HG03342 (cell line): ENCODE measurements around the gene ADAMTS17.

ENCODE experiments used
- ATAC-seq: cut with Tn5 transposase; IDR thresholded peaks from one replicate; pipeline ENCODE4 v1.9.1; 2021; ENCODE audit warnings: mild to moderate bottlenecking, moderate library complexity; ENCODE audit not compliant: unreplicated experiment

Gene ADAMTS17

DNA sequence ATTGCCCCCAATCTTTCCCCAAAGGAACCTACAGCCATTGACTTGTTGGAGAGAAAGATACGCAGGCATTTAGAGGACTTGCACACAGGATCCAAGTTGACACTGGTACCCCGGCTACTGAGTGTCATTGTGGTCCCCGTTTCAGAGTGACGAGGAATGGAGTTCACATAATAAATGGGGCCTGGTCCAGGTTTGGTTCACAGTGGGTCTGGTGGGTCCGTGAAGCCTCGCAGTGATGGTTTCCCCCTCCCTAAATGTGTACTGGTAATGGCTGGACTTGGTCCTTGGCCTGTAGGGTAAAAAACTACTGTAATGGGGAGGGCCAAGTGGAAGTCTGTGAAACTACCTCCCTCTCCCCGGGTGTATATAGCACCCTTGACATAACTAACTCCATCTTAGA lies 376.4 kb downstream of the ADAMTS17 start:
- ATAC-seq = no peak

DNA sequence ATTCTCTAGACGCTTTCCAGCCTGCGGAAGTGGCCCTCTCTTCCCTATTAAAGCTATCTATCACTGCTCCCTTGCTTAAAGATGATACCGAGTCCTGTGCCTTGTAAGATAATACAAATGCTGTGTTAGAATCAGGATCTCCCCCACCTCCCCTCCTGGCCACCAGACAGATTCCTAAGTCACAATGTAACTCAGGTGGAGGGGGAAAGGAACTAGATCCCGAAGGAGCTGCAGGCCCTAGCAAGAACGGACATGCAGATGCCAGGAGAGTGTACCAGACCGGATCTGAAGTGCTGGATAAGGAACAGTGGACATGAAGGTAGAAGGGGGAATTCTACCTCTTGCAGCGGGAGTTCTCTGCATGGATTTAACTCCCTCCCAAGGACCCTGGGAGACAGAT lies 377.8 kb downstream of the ADAMTS17 start:
- no peak for ATAC-seq

DNA sequence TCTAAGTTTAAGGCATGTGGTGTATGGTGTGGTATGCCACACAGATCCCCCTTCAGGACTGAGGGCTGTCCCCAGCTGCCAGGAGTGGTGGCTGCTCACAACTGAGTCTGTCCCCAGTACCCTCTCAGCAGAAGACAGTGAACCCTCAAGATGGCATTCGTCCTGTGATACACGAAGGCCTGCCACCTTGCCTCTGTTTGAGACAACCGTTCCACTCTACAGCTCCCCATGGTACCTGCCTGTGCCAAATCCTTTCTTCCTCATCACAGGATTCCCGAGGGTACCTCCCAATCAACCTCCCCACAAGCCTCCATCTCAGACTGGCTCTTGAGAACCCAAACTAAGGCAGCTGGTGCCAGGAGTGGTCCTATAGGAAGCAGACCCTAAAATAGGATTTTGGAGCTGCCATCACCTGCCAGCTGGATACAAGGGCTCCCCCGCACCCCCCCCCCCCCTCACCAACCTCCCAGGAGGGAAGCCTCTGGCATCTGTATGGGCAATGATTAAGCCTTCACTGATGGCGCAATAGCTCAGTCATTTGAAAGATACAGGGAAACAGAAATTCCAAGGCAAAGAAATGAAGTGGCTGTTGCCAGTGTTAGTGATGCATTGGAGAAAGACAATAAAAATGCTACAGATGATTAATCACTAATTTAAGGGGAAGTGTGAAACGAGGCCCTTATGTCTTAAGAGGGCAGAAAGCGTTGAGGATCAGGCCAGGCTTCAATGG lies 378.5 kb downstream of the ADAMTS17 start:
- ATAC-seq = no peak

DNA sequence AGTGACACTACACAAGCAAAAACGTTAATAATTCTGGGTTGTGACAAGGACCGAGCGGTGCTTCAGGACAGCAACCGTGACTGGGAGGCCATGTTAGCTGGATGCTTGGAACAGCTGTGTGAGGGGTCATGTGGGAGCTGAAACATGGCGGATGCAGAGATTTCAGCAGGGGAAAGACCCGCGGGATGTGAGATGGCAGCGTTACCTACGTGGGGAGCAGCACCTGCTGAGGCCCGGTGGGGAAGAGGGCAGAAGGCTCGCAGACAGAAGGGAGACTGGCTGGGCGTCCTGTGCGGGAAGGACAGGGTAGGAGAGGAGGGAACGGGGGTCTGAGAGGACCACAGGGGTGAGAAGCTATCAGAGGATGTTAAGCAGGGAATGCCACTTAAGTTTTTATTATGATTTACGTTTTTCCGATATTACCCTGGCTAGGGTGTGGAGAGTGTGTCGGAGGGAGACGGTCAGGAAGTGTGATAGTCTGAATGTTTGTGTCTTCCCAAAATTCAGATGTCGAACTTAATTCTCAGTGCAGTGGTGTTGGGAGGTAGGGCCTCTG lies 379.7 kb downstream of the ADAMTS17 start:
- ATAC-seq = no peak

DNA sequence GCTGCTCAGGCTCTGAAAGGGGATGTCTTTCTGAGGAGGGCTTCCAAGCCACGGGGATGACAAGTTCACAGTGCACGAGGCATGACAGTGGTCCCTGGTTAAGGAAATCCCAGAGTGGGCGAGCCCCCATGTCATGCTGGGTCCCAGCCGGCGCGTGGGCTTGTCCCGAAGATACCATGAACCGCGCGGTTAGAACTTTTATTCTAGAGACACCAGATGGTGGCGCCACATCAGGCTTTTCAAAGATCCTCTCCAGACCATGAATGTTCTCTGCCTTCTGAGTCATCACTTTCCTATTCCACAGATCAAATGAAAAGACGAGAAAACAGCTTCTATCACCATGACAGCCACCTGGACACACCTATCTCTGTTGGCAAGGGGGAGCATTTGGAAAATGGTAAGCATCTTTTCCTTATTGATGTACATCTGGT lies 380.7 kb downstream of the ADAMTS17 start:
- ATAC-seq = no peak

DNA sequence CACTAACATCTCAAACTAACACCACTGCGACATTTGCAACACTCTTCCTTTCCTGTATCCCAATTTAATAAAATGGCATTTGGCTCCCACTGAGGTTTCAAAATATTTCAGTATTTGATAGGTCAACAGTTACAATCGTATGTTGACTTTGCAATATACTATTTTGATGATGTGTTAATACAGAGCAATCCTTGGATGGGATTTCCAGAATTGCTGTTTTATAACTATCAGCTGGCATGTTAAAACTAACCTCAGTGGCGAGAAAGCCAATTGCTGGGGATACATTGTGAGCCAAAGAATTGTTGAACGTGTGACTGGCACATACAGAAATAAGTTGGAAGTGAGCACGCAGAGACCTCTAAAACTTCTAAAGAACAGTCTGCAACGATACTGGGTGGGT lies 382.4 kb downstream of the ADAMTS17 start:
- ATAC-seq = no peak

DNA sequence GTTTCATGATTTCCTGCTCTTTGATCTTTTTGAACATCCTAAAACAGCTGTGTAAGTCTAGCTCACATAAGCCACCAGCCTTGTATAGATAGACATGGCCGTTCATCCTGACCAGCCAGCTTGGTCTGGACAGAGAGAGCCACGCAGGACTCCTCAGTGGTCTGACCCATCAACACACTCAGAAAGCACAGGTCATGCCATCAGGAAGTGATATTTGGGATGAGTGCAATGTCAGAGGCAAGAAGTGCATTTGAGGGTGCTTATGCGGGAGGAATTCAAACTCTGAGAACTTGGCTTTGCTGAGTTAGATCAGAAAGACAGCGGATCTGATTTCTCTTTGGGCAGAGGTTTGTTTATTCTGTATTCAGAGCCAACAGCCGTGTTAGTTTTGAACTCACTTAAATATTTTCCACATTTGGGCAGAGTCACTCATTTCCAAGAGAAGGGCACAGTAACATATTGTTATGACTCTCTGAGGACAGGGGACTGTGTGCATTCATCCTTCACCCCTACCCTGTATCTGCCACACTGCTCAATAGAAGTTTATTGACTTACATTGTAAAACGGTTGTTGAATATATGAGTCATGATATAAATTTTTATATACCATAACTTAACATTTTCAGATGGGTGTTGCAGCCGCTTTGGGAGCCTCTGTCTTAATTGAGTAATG lies 383.2 kb downstream of the ADAMTS17 start:
- no peak for ATAC-seq

DNA sequence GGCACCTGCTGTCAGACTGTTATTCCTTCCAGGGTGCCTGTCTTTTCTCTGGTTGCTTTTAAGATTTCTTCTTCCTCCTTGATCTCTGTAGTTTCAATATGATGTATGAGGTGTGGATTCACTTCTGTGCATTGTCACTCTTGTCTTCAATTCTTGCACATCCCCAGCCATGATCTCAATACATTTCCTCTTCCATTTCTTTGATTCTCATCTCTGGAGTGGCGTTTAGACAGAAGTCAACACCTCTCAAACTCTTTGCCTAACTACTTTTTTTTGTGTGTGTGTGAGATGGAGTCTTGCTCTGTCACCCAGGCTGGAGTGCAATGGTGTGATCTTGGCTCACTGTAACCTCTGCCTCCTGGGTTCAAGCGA lies 384.1 kb downstream of the ADAMTS17 start:
- no peak for ATAC-seq

DNA sequence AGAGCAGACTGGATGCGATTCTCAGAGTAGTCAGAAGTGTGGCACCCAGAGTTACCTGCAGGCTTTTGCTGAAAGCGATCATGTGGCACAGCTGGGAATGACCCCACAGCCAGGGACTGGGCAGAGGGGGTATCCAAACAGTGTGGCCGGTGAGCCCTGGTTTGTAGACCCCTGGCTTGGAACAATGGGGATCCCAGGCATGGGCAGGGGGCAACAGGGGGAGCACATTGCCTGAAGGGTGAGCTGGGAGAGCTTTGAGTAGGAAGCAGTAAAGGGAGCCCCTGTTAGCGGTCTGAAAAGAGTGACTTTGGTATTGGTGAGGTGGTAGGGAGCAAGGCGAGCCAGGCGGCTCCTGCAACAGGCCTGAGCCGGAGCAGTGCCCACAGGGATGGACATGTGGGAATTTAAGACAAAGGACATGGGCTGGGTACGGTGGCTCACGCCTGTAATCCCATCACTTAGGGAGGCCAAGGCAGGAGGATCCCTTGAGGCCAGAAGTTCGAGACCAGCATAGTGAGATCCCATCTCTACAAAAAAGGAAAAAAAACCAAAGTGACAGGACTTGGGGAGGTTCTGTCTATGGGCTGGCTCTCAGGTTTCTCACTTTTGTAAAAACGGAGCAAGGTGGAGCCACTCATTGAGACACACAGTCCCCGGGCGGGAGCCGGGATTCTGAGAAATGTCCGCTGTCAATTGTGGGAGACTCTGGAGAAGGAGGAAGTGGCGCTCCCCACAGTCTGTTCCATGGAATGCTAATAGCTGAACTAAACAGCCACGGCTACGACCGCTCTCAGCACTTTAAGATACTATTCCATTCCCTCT lies 384.7 kb downstream of the ADAMTS17 start:
- ATAC-seq = no peak

DNA sequence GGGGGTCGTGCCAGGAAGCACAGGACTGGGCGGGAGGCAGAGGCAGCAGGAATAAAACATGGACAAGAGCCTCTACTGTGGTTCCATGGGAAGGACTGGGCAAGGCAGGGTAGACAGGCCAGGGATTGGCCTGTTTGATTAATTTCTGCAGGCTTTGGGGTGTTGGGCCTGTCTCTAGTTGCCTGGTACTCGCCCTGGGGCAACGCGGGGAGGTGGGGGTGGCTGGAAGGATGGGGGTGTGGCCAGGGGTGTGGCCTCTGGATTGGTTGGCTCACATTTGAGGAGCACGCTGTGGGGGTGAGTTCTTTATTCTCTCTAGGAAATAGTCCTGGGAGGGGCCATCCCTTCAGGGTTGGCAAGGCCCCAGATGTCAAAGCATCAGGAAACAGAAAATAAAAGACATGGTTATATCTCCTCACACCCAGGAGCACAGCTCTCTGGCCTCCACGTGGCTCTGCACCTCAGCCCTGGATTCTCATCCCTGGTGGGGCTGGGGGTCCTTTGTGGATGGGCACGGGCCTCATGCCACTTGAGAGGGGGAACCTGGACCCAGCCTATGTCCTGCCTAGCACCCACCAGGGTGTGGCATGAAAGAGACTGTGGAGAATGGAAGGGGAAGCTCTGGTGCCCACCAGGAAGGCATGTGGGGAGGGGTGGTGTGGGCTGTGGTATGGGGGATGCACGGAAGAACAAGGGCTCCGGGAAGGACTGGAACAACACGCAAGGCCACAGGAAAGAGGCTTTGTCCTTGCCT lies 385.6 kb downstream of the ADAMTS17 start:
- no peak for ATAC-seq

DNA sequence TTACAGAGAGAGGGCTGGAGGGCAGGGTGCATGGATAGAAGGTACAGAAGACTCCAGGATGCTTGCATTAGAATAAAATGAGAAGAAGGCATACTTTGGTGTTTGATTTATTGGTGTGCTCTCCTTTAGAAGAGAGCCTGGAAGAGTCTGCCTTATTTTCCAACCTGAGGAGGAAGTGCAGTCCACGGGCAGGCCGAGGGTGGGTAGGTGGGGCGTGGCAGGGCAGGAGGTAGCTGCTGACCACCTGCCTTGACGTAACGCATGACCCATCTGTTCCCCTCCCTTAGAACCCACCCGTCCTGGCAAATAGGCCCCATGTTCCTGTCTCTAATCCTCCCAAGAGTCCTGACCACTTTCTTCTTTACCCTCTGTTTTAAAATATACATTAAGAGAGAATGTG lies 386.2 kb downstream of the ADAMTS17 start:
- ATAC-seq = no peak

DNA sequence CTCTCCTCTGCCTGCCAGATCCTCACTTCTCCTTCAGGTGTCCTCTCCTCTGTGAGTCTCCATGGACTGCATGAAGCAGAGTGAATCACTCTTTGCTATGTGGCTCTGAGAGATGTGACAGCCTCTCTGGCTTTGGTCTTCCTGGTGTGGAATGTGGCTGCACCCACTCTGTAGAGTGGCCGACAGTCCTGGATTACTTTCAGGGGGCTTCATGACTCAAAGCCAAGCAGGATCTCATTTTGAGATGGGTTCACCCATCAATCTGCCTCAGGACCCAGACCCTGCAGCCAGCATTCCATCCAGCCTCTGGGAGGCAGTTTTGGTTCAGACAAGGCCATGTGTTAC lies 386.6 kb downstream of the ADAMTS17 start:
- ATAC-seq = no peak

DNA sequence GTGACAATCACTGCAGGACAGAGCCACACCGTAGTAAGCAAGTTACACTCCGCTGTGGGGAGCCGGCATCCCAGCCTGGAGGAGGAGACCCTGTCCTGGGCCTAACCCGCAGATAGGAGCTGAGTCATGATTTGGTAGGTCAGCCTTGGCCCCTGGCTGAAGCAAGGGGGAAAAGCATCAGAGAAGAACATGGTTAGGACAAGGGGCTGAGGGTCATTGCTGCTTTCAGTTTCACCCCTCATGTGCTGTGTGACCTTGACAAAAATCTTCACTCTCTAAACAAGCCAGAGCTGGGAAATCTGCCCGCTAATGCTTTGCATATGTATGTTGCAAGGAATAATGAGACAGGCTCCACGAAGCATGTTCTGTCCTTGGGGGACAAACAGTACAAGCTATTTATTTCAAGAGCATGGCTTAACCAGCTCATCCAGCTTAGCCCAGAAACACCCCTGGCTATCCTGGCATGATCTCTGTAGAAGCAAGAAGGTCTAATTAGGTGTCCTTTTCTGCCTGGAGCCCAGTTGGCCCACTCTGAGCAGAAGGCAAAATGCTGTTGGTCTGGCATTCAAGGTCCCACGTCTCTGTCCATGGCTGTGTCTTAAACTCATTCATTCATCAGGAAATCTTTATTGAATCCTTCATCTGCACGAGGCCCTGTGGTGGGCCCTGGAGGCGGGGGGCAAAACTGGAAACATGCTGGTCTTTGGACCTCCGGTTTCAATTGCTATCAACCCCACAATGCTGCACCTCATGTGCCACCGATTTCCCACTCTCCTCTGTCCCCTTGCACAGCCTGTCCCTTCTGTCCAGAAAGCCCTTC lies 387.2 kb downstream of the ADAMTS17 start:
- ATAC-seq = no peak

DNA sequence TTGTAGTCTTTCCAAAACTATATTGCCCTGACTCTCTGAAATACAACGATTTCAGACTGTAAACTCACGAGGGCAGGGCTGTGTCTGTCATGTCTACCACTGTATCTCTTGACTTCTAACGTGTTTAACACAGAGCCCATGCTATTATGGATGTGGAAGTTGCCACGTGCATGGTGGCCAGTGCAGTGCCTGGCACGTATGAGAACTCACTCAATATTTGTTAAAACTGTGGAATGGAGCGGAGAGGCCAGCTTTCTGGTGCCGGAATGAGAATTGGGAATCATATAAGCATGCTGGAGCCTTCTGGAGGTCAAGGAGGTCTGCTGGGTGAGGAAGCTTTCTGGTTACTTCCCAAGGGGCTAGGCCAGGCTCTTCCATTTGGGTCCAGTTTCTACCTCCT lies 387.9 kb downstream of the ADAMTS17 start:
- ATAC-seq = no peak

DNA sequence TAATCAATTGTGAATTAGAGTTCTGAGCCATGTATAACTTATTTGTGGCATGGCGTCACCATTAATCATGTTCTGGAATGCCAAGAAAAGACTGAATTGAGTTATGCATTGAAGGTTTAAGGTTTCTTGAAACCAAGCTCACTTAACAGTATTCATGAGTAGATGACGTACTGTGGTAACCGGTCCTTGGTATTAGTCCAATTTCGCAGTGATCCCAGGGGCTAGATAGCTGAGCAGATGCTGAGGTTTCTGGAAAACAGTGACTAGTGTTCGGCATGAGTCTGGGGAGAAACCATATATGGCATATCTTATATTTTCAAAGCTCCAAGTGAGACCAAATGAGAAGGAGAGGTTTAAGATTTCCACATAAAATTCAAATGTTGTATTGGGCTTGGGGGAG lies 390.3 kb downstream of the ADAMTS17 start:
- no peak for ATAC-seq

DNA sequence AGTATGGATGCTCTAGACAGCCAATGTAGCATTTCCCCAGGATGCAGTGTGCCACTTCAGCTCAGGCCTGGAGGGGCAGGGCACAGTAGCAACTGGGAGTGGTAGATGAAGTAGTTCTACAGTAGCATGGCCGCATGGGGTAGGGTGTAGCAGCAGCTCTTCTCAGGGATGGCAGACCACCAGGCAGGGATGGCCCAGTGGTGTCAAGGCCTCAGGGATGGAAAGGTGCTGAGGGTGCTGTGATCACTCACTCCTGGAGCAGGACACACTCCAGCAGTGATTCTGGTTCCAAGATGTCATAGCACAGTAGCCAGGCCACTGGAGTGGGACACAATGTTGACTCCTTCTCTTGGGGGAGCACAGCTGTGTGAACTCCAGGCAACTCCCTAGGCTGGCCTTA lies 397.6 kb downstream of the ADAMTS17 start:
- ATAC-seq = no peak

DNA sequence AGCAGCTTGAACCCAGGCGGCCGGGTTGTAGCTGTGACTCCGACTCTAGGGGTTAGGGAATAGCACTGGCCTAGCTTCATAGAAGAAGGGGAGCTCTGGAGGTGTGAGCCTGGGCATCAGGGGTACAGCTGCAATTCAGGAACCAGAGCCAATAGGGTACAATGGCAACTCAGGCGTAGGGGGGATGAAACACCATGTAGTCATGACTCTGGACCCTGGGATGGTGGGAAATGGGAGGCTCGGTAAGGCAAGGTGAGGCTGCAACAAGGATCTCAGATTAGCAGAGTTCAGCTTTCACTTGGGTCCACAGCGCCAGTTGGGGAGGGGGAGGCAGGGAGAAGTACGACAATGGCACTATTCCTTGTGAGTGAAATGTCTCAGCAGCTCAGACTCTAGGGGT lies 398.3 kb downstream of the ADAMTS17 start:
- no peak for ATAC-seq

DNA sequence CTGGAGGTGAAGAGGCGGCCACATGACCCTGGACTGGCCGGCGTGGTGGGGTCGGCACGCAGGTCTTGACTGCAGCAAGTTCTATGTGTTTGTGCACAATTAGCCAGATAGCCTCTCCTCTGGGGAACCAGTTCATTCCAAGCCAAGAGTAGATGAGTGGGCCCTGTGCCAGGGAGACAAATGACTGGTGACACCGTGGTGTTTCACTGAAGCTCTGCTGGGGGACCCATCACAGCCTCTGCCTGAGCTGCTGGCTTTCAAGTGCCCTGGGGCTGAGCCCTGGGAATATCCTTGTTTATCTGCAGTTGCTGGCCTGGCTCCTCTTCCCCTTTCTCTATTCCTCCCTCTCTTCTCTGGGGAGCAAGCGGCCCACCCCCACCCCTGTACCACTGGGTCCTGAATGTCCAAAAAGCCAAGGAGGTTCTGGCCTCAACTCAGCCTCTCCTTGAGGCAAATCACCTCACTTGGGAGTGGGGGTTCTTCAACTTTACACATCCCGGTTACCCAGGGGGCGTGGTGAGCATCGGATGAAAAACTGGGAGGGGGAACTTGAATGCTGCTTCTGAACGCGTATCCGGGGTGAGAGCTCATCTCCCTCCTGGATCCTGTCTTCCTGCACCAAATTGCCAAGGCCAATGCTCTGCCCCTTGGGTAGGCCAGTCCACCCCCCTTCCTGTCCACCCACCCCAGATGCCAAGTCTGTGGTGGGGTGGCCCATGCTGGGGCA lies 408.9 kb downstream of the ADAMTS17 start:
- no peak for ATAC-seq
